K562 (cell line): Measurements from ENCODE around the gene RGMA. TPM values are rescaled to one million over a fixed set of nuclear protein-coding genes. Genes with fewer than 3 reads are reported as not detected.

Experiments used
- ATAC-seq: fragments of 200-7000 bp; cut with Tn5 transposase; 3 replicates; pipeline ENCODE4 v1.9.1; 2020; ENCODE audit warnings: moderate library complexity
- BruUV-seq: library from RNA; stranded (reverse); fragments of 400-500 nt; replicated peaks from 2 replicates; lab custom pipeline; 2021; lab: Mats Ljungman, UMichigan
- CTCF ChIA-PET: fragments of 300-600 bp; formaldehyde crosslinking; extraction: SDS; loops from one replicate; lab custom pipeline; 2021; ENCODE audit warnings: low intra/inter-chr PET ratio; lab: Yijun Ruan, JAX
- POLR2A ChIA-PET: fragments of 300-600, 350-650 bp; sonication (Branson Sonifier 250); formaldehyde crosslinking; extraction: SDS; loops from one replicate; lab custom pipeline; 2021; ENCODE audit warnings: antibody characterized with exemption, inconsistent platforms; lab: Yijun Ruan, JAX
- DNase-seq, 4 experiments: peaks; one replicate each; pipeline versions ENCODE4 v3.0.0 to v3.0.0-alpha.2; 2011 to 2018; ENCODE audit warnings: low spot score in 3 of 4, mixed read lengths in 3 of 4; ENCODE audit errors: extremely low read depth in 1 of 4
- FAIRE-seq: peaks from 2 replicates; lab custom pipeline; 2011; peaks lifted over from hg19 to GRCh38; lab: Jason Lieb, UNC
- H2AFZ ChIP-seq: 2 replicates; pipeline ENCODE4 v1.6.0; 2011; ENCODE audit warnings: low read depth, low read length, control low read depth, inconsistent platforms
- H3K27ac ChIP-seq: fragments of 200-600 bp; 3 replicates; pipeline ENCODE4 v1.8.0; 2011; ENCODE audit warnings: low read depth, mild to moderate bottlenecking, control low read depth, inconsistent platforms, low read length, moderate library complexity, mixed read lengths; ENCODE audit errors: extremely low read depth
- H3K27me3 ChIP-seq, 2 experiments: fragments of 300-600 bp in 1 of 2; 2 replicates in 1 of 2; 3 replicates in 1 of 2; pipeline versions ENCODE4 v1.6.0 to v1.8.0; 2011; ENCODE audit warnings: inconsistent platforms in 2 of 2, low read length in 2 of 2, mild to moderate bottlenecking in 1 of 2, mixed read lengths in 1 of 2, moderate library complexity in 1 of 2; ENCODE audit not compliant: control insufficient read depth in 2 of 2, insufficient read depth in 2 of 2
- H3K36me3 ChIP-seq: fragments of 300-600 bp; 3 replicates; pipeline ENCODE4 v1.8.0; 2011; ENCODE audit warnings: mild to moderate bottlenecking, low read length, inconsistent platforms; ENCODE audit not compliant: control insufficient read depth, insufficient read depth
- H3K4me1 ChIP-seq, 2 experiments: fragments of 200-600 bp in 1 of 2; replicated peaks in 1 of 2; 2 replicates in 1 of 2; 3 replicates in 1 of 2; pipeline versions ENCODE4 v1.5.1 to v1.8.0; 2011; ENCODE audit warnings: inconsistent platforms in 2 of 2, low read length in 2 of 2, mild to moderate bottlenecking in 1 of 2, mixed read lengths in 1 of 2, moderate library complexity in 1 of 2; ENCODE audit not compliant: control insufficient read depth in 2 of 2, insufficient read depth in 2 of 2
- H3K4me2 ChIP-seq: 2 replicates; pipeline ENCODE4 v1.6.1; 2011; ENCODE audit warnings: low read length, control low read depth, inconsistent platforms, mixed read lengths; ENCODE audit not compliant: insufficient read depth
- H3K4me3 ChIP-seq: fragments of 200-600 bp; sonication (generic), shearing (Covaris generic); 2 replicates; pipeline ENCODE4 v1.5.1; 2016; ENCODE audit warnings: control low read depth, inconsistent platforms
- H3K79me2 ChIP-seq: fragments of 200-600 bp; 3 replicates; pipeline ENCODE4 v1.8.0; 2011; ENCODE audit warnings: low read length, inconsistent platforms; ENCODE audit not compliant: control insufficient read depth, insufficient read depth
- H3K9ac ChIP-seq, 2 experiments: 2 replicates each; pipeline versions ENCODE4 v1.6.0 to v1.6.1; 2011; ENCODE audit warnings: low read depth in 2 of 2, low read length in 2 of 2, control low read depth in 1 of 2, inconsistent platforms in 1 of 2, mild to moderate bottlenecking in 1 of 2, mixed read lengths in 1 of 2; ENCODE audit not compliant: insufficient read depth in 1 of 2
- H3K9me1 ChIP-seq: one replicate; pipeline ENCODE4 v1.6.0; 2011; ENCODE audit warnings: inconsistent platforms, mild to moderate bottlenecking, low read length, moderate library complexity; ENCODE audit not compliant: control insufficient read depth, insufficient read depth
- H3K9me3 ChIP-seq: replicated peaks from 2 replicates; pipeline ENCODE4 v1.5.1; 2011; ENCODE audit warnings: low read depth, low read length, inconsistent platforms; ENCODE audit not compliant: control insufficient read depth, insufficient read depth
- H4K20me1 ChIP-seq: replicated peaks from 2 replicates; pipeline ENCODE4 v1.6.1; 2011; ENCODE audit warnings: low read length, inconsistent platforms, mixed read lengths; ENCODE audit not compliant: control insufficient read depth, insufficient read depth
- BCOR ChIP-seq: fragments of 450-650 bp; IDR thresholded peaks from 2 replicates; pipeline ENCODE4 v1.6.1; 2016
- MAFG ChIP-seq: fragments of 450-650 bp; conservative IDR thresholded peaks from 2 replicates; pipeline ENCODE4 v1.6.1; 2016; ENCODE audit warnings: missing genetic modification characterization, missing compliant biosample characterization
- TRIM28 ChIP-seq: fragments of 450-650 bp; IDR thresholded peaks from 2 replicates; pipeline ENCODE4 v1.6.1; 2017
- ZC3H8 ChIP-seq: fragments of 450-650 bp; IDR thresholded peaks from 2 replicates; pipeline ENCODE4 v1.6.1; 2017
- ZFP36 ChIP-seq: fragments of 150-350 bp; IDR thresholded peaks from 2 replicates; pipeline ENCODE4 v1.6.1; 2018; ENCODE audit warnings: low read length, low read depth; ENCODE audit not compliant: partially characterized antibody
- WGBS: fragments of 100-300 bp; shearing (Covaris generic); methylation state at CpG from one replicate; pipeline ENCODE4 v1.1.6; 2016; ENCODE audit warnings: low coverage, mixed read lengths; ENCODE audit not compliant: insufficient coverage; ENCODE audit errors: missing lambda C conversion rate; 5-methylcytosine and 5-hydroxymethylcytosine counted together
- in situ Hi-C: fragments of 300-500 bp; cut with MboI; formaldehyde crosslinking; loops from 4 replicates; pipeline ENCODE4 v1.15.0; 2018; ENCODE audit warnings: inconsistent platforms, mixed read lengths
- intact Hi-C: fragments of 100-400 bp; cut with micrococcal nuclease; formaldehyde crosslinking; loops from 2 replicates; pipeline ENCODE4 v1.14.2; 2022
- polyA plus RNA-seq, 8 experiments: library from polyadenylated mRNA; depleted of rRNA in 4 of 8; stranded (reverse) in 5 of 8; unstranded in 3 of 8; fragments of >200 nt; fragmentation: Nextera tagmentation in 2 of 8; fragmentation: Illumina TruSeq in 1 of 8; extraction: Ambion mirVana in 2 of 8; extraction: Trizol in 1 of 8; gene quantifications; 2 replicates each; pipeline versions ENCODE4 v1.2.1 to v1.2.3, GENCODE V29; 2011 to 2014; ENCODE audit warnings: inconsistent platforms in 1 of 8, missing spikeins in 1 of 8
- total RNA-seq, 7 experiments: library from RNA; depleted of rRNA in 6 of 7; stranded (reverse); fragments of >200 nt in 6 of 7; fragmentation: Illumina TruSeq in 2 of 7; extraction: Trizol in 2 of 7; gene quantifications; 2 replicates each; pipeline versions ENCODE4 v1.2.1 to v1.2.3, GENCODE V29; 2011 to 2021; ENCODE audit warnings: low replicate concordance in 1 of 7

The RGMA gene
- total and polyA plus RNA-seq, 9 of the 15 experiments (the other 6 are each of a cell fraction or from before 2014, with no cell fraction given) = 0.03 to 0.05 (median 0.03) TPM; not detected in 6

GRCh38 chr15:93047621-93048425 lies 41.2 kb downstream of the RGMA start (continued):
- no peak for TF ChIP-seq ZC3H8
- TF ChIP-seq, all 486 proteins: peak for 0

- WGBS = 0% methylated on average over 6 of the region's 7 CpGs
Measured at GRCh38 chr15:93046721-93047120, 42.3 kb downstream of the RGMA start.

More at GRCh38 chr15:93046721-93047120, 42.3 kb downstream of the RGMA start:
- ATAC-seq = no peak
- CTCF ChIA-PET = no interaction called here
- DNase-seq = no peak
- BruUV-seq = no TSS peak
- Histone ChIP-seq H3K4me1 (peaks cover 0 to 32% of the 10 kb centered on the region in 2 experiments; a peak in 2 of 5 replicates), H2AFZ (no peak overlapping the region), H3K79me2 (no peaks in the 10 kb centered on the region), H3K9ac (no peak overlapping the region), H3K4me3 (no peak overlapping the region), H4K20me1 (0 out of 2 replicates have a peak, but pooled peaks cover 13% of the 10 kb centered on the region), H3K9me1 (no peaks in the 10 kb centered on the region), H3K27me3 (peaks cover 35 to 78% of the 10 kb centered on the region in 2 experiments; a peak in 4 of 5 replicates), H3K36me3 (no peaks in the 10 kb centered on the region), H3K9me3 (no peaks in the 10 kb centered on the region), H3K4me2 (no peak overlapping the region), H3K27ac (no peak overlapping the region)
- no peak for FAIRE-seq
- TF ChIP-seq BCOR (peak; percentile 28; the same call in 1 of the 2 replicates), ZFP36 (peak; percentile 12), TRIM28 (no peak), MAFG (tag) (no peak)
- in situ Hi-C loops = loop anchor here (25.0 kb wide), 1 partner anchor 1266 kb away; no protein-coding TSS in a partner anchor
- intact Hi-C loops = no loop called here
- POLR2A ChIA-PET = no interaction called here
